GM19324 (cell line): ENCODE data around the gene AURKAIP1.
"Not testable (repeated sequence)": the region's sequence is repeated elsewhere in the genome, so short reads cannot be mapped to it uniquely, and the experiment has no call there.

ENCODE experiments used
- ATAC-seq: cut with Tn5 transposase; IDR thresholded peaks from one replicate; pipeline ENCODE4 v1.9.1; 2021; ENCODE audit warnings: mild to moderate bottlenecking, moderate library complexity; ENCODE audit not compliant: unreplicated experiment, low FRiP score

Gene AURKAIP1

DNA sequence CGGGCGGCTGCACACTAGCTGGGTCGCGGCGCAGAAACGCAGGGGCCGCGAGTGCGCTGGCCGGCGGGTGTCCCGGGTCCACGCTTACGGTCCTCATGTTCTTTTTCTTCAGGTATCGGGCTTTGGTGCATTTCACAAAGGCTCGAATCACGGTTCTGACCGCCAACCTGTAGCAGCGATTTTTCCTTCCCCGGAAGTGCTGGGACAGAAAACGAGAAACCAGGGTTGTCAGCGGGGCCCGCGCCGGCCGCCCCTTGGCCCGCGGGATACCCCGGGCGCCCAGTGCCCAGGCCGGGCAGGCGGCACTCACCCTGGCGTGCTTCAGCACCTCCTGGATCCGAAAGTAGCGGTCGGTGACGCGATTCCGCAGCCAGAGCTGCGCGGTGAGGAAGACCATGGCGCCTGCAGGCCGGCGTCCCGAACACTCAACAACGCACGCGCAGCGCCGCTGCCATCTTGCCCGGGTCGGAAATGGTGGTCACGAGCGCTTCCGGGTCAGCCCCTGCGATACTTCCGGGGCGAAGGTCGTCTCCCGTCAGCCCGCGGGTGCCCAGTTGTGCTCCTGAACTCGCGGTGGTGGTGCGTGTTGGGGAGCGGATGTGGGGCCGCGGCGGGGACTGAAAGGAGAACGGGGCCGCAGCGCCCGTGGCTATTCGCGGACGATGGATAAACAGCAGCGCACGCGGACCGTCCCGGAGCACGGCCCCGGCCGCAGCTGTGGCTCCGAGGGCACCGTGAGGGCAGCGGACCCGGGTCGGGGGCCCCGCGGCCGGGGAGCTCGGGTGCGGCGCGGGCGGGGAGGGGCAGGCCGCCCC lies 32.0 kb upstream of the AURKAIP1 start, which contains the start of gene MRPL20:
TSS of gene MRPL20 (minus strand) at position 473 of the 815 bp plus-strand sequence. CDS start at position 397, 76 bp downstream.
- peak; percentile 91 for ATAC-seq

DNA sequence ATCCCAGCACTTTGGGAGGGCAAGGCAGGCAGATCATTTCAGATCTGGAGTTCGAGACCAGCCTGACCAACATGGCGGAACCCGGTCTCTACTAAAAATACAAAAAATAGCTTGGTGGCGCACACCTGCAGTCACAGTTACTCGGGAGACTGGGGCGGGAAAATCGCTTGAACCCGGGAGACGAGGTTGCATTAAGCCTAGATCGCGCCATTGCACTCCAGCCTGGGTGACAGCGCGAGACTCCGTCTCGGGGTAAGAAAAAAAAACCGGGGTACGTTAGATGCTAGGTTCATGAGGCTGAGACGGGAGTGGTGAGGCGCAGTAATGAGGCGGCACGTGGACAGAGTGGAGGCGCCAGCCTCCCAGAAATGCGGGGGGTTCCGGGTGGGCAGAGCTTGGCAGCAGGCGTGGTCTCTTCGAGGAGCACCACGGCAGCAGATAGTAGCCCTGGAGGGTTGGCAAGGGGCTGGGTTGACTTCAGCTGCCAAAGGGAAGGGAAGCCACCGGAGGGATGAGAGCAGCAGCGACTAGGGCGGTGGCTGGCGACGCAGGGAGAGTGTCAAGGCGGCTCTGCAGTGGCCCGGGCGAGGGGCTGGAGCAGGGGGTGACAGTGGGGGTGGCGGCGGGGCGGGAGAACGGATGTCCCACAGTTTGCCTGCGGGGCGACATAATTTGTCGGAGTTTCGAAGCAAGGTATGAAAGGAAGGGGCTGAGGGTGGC lies 31.3 kb upstream of the AURKAIP1 start:
- no peak for ATAC-seq

DNA sequence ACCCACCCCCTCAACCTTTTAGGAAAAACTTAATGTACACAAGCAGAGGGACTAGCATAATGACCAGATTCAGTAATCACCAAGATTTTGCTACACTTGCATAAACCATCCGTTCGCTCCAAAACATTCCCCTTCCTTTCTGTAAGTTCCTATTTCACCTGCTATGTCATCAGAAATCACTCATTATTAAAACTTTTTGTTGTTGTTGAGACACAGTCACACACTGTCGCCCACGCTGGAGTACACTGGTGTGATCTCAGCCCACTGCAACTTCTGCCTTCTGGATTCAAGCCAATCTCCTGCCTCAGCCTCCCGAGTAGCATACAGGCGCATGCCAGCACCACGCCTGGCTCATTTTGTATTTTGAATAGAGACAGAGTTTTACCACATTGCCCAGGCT lies 28.6 kb upstream of the AURKAIP1 start:
- ATAC-seq, result no peak

DNA sequence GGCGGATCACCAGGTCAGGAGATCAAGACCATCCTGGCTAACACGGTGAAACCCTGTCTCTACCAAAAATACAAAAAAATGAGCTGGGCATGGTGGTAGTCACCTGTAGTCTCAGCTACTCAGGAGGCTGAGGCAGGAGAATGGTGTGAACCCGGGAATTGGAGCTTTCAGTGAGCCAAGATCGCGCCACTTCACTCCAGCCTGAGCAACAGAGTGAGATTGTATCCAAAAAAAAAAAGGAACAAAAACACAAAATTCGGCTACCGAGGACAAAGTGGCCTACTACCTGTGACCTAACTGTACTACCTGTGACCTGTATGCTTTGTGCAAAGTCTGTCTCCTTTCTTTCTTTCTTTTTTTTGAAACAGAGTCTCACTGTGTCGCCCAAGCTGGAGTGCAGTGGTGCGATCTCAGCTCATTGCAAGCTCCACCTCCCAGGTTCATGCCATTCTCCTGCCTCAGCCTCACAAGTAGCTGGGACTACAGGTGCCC lies 27.9 kb upstream of the AURKAIP1 start:
- ATAC-seq, result not testable (repeated sequence)

GRCh38 chr1:1402072-1402900 lies 27.3 kb upstream of the AURKAIP1 start:
- no peak for ATAC-seq

DNA sequence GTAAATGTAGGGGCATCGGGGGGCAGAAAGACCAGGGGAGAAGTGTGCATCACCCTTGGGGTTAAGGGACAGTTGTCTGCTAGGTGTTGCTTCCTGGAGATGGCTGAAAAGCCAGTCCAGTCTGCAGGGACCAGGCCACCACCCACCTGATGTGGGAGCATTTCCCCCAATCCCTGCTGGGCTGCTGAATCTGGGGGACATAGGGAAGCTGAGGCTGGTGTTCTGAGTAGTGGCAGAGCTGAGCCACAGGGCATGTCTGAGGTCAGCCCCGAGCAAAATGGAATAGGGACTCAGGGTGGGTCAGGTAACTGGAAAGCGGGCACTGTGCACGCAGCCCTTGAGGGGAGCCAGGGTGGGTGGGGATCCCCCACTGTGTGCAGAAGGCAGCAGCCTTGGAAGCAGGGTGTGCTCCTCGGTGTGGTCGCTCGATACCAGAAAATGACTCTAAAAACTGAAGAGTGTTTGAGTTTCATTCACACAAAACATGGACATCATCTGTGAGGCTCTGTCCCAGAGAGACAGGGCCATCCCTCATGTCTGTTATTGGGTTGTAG lies 26.5 kb upstream of the AURKAIP1 start:
- ATAC-seq, result no peak

DNA sequence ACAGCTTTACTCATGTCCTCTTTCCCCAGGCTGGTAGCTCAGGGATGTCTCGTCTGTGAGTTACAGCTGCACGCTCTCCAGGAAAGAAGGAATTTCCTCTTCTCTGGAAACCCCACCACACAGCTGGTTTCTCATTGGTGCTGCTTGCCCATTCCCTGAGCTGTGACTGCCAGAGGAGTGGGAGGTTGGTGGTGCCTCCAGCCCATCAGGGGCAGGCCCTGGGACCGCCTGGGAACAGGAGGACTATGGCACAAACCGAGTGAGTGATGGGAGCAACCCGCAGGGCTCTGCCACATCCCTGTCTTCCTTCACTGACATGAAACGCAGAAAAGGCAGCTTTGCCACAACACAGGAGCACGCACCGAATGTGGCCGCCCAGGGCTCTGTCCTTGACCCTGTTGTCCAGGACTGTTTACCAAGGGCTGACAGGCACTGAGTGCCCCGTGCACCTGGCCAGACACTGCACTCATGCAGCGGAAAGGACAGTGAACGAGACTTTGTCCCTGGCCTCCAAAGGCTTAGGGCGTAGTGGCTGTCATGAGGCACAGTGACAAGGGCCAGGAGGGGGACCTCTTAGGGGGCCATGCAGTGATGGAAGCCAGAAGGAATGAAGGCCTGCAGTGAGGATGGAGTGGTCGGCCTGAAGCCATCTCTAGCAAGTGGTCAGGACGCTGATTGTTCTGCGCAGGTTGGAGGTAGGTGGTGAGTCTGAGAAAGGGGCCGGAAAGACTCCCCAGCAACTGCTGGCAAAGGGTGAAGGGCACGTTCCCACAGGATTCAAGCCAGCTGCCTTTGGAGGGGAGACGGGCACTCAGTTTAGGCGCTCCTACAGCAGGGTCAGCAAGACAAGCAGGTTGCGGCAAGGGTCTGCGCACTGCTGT lies 25.8 kb upstream of the AURKAIP1 start:
- ATAC-seq, result no peak

GRCh38 chr1:1399872-1400575 lies 25.0 kb upstream of the AURKAIP1 start:
- no peak for ATAC-seq

GRCh38 chr1:1399187-1399871 lies 24.3 kb upstream of the AURKAIP1 start, which contains the start of gene CCNL2:
TSS of gene CCNL2 (minus strand) at chr1:1399335. CDS start at chr1:1399306, 29 bp downstream.
- ATAC-seq, result peak; percentile 93

DNA sequence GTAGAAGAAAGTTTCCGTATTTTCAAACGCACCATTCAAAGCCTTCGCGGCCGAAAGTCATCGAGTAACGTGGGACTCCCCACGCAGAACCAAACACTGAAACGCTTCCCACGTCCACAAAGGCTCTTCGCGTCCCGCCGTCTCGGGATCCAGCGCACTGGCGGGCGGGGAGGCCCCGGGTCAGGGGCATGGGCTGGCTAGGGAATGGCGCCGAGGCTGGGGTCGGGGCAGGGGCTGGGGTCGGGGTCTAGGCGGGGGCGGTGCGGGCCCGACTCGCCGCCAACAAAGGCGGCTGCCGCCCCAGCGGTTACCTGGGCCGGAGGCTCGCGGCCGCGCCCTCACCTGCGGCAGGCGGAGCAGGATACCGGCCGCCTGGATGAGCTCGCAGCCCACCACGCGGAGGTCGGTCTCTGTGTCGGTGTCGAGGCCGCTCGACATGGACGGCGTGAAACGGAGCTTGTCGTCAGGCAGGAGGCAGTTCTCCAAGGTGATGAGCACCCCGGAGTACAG lies 23.7 kb upstream of the AURKAIP1 start:
- peak; percentile 28 for ATAC-seq

DNA sequence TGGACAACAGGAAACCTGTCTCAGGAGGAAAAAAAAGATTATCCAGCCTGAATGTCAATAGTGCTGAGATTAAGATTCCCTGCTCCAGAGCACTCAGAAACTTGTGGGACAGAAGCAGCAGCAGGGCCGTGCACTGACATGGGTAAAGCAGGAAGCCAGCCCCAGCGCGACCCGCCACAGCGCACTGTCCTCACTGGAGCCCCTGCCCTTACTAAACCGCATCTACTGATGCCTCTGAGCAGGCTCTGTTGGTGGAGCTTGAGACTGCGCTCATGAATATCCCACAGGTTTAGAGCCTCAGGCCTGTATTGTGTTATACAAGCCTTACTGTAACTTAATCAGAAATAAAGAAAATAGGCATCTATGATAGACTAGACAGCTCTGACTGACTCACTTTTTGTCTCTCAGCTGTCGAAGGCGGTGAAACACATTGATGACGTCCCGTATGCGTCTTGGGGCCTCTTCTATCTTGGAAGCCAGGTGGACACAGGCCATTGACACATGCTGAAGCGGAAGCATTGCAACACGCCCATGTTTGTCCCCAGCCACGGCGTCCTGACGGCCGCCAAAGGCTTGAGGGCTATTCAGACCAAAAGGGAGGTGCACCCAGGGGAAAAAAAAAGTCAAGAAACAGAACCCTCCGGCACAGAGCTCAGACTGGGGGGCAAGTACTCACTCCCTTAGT lies 23.0 kb upstream of the AURKAIP1 start:
- ATAC-seq, result no peak

GRCh38 chr1:1395166-1395565 lies 20.2 kb upstream of the AURKAIP1 start:
- ATAC-seq, result no peak

- ATAC-seq, result no peak
Observed at GRCh38 chr1:1394116-1394515, 19.1 kb upstream of the AURKAIP1 start.

- no peak for ATAC-seq
Observed at GRCh38 chr1:1393428-1393827, 18.4 kb upstream of the AURKAIP1 start.

DNA sequence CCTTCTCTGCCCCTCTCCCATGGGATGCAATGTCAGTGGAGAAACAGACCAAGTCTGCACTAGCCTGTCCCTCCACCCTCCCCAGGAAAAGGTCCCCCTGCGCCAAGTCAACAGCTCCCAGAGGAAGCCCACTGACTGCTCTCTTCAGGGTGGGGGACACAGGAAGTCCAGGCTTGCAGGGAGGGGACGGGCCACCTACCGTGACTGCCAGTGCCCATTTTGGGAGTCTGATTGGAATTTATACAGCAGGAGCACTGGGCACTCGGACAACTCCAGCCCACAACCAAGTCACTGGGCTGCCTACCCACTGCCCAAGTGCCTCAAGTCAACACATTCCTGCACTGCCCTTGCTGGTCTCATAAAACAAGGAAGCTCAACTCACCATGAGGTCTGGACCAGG lies 18.0 kb upstream of the AURKAIP1 start:
- no peak for ATAC-seq

GRCh38 chr1:1391225-1391624 lies 16.2 kb upstream of the AURKAIP1 start:
- no peak for ATAC-seq

DNA sequence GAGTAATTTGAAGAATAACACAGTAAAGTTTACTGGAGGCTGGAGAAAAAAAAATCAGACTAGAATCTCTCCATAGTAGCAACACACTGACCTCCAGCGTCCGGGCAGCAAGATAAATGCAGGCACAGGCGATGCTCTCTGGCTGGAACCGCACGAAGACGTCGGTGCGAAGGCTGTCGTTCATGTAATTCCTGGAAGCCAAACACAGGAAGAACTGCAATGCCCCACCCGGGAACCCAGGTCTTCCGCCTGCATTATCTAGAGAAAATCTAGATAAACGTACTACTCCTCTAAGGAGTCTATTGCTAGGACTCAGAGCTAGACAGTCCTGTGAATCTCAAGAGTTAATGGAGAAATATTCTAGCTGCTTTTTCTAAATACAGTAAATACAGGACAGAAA lies 15.7 kb upstream of the AURKAIP1 start:
- ATAC-seq, result no peak
